ENCODE data around the gene MACROD2. TPM values are rescaled to one million over a fixed set of nuclear protein-coding genes. Genes with fewer than 3 reads are reported as not detected.
A peak's percentile ranks its signal among the peaks of the same experiment; 100 is the strongest.

Gene MACROD2
- total RNA-seq, 1 donor from 2014 or later = 1.6 TPM

DNA sequence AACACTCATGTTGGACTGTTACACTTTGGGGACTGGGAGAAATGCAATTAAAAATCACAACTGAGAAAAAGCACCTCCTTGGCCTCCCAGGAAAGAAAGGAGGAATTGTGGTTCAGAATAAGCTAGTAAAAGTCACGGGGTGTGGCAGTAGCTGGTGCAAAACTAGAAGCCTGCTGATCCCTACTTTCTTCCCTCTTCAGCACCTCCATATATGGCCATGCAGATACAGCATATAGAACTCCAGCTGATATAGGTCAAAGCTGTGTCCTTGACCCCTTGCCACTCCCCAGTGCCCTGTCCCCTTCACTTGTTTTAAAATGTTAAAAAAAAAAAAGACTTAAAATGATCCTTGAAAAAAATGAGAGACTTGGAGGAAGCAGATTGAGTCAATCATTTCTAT, 347.6 kb downstream of the MACROD2 start:
- no peak for FAIRE-seq
- Histone ChIP-seq H3K27me3 (ENCODE audit: control insufficient read depth, insufficient read depth, low read length) (no peaks in the 10 kb centered on the region), H3K36me3 (ENCODE audit: control insufficient read depth, insufficient read depth, low read length) (no peaks in the 10 kb centered on the region), H3K4me3 (ENCODE audit: low read depth, low read length) (no peak overlapping the region)
- no peak for DNase-seq (ENCODE audit: low read depth)
- TF ChIP-seq, protein P1, sequence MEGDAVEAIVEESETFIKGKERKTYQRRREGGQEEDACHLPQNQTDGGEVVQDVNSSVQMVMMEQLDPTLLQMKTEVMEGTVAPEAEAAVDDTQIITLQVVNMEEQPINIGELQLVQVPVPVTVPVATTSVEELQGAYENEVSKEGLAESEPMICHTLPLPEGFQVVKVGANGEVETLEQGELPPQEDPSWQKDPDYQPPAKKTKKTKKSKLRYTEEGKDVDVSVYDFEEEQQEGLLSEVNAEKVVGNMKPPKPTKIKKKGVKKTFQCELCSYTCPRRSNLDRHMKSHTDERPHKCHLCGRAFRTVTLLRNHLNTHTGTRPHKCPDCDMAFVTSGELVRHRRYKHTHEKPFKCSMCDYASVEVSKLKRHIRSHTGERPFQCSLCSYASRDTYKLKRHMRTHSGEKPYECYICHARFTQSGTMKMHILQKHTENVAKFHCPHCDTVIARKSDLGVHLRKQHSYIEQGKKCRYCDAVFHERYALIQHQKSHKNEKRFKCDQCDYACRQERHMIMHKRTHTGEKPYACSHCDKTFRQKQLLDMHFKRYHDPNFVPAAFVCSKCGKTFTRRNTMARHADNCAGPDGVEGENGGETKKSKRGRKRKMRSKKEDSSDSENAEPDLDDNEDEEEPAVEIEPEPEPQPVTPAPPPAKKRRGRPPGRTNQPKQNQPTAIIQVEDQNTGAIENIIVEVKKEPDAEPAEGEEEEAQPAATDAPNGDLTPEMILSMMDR (IDR thresholded peaks at IDR 0.05; ENCODE audit: insufficient read depth, low read length, severe bottlenecking) = no peak

DNA sequence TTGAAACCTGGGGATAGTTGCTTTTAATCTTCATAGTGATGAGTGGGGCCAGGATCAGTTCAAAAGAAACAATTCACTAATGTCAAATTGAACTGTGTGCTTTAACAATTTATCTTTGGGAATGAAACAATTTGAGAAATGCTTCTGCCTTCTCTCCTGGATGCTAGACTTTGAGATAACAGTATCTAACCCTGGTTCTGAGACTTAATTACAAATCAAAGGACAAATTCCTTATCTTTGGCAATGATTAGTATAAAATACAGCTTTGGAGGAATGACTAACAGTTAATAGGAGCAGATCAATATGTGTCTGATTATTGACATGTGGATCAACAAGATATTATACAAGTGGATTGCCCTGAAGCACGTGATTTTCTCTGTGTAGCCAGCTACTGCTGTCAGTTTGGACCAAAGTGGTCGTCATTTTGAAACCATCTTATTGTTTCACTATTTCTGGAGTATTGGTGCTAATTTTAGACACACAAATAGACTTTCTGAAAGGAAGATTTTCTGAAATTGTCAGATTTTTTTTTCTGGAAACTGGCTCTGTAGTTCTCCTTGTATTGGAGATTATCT, 348.3 kb downstream of the MACROD2 start:
- no peak for DNase-seq (ENCODE audit: low read depth)
- H3K36me3 ChIP-seq (ENCODE audit: control insufficient read depth, insufficient read depth, low read length) = no peaks in the 10 kb centered on the region
- no peak overlapping the region for H3K4me3 ChIP-seq (ENCODE audit: low read depth, low read length)
- no peaks in the 10 kb centered on the region for H3K27me3 ChIP-seq (ENCODE audit: control insufficient read depth, insufficient read depth, low read length)
- TF ChIP-seq, protein P1 (IDR thresholded peaks at IDR 0.05; ENCODE audit: insufficient read depth, low read length, severe bottlenecking) = no peak
- FAIRE-seq = no peak

DNA sequence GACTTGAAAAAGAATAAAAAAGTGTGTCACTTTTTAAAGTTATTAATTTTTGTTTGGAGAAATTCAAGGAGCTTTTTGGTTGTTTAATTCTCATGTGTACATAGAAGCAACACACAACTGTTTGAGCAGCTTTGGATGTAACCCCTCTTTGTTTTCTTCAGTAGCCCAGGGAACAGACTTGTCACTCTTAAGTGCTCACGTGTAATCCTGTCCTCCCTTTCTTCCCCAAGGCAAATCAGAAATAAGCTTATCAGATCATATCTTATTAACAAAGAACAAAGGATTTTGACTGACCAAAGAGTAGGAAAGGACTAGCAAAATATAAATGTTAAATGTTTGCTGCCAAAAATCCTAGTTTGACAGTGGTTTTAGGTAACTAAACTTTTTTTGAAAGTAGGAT, 349.4 kb downstream of the MACROD2 start:
- Histone ChIP-seq H3K36me3 (ENCODE audit: control insufficient read depth, insufficient read depth, low read length) (no peaks in the 10 kb centered on the region), H3K4me3 (ENCODE audit: low read depth, low read length) (no peak overlapping the region), H3K27me3 (ENCODE audit: control insufficient read depth, insufficient read depth, low read length) (no peaks in the 10 kb centered on the region)
- DNase-seq (ENCODE audit: low read depth) (no peak), FAIRE-seq (no peak)
- TF ChIP-seq, protein P1 (IDR thresholded peaks at IDR 0.05; ENCODE audit: insufficient read depth, low read length, severe bottlenecking) = no peak

DNA sequence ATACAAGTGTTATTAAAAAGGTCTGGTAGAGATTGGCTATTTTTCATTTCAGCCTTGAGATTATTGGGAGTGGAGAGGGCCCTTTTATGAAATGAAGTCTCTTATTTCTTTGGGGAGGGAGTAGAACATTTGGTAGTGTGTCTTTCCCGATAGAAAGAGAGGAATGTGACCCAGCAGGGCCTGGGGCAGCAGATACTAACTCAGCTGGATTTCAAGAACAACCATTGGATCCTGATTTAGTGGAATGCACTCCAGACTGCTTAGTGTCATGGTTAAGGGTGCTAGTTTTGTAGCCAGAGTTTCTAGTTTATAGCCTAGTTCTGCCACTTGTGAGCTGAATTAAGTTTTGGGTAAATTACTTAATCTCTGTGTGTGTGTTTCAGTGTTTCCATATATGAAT, 360.5 kb downstream of the MACROD2 start:
- no peaks in the 10 kb centered on the region for H3K36me3 ChIP-seq (ENCODE audit: control insufficient read depth, insufficient read depth, low read length)
- H3K27me3 ChIP-seq (ENCODE audit: control insufficient read depth, insufficient read depth, low read length) = no peaks in the 10 kb centered on the region
- DNase-seq (ENCODE audit: low read depth) = no peak
- TF ChIP-seq, protein P1 (IDR thresholded peaks at IDR 0.05; ENCODE audit: insufficient read depth, low read length, severe bottlenecking) = no peak
- no peak overlapping the region for H3K4me3 ChIP-seq (ENCODE audit: low read depth, low read length)
- FAIRE-seq = no peak

DNA sequence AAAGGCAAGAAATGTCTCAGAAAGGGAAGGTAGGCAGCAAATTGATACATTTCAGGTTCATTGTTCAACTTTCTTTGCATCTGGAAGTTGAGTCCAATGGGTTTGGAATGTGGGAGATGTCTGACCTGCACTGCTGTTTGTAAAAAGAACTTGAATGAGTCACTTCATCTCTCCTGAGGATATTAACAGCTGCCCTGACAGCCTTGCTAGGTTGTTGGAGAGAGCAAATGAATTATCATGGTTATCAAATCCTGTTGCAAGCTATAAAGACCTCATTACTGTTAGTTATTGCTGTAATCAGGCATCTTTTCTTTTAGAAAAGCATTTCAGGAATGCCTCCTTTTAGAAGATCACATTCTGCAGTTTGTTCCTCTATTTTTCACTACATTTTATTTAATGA, 365.1 kb downstream of the MACROD2 start:
- H3K27me3 ChIP-seq (ENCODE audit: control insufficient read depth, insufficient read depth, low read length) = no peaks in the 10 kb centered on the region
- no peak for FAIRE-seq
- peak; percentile 46 for DNase-seq (ENCODE audit: low read depth)
- H3K36me3 ChIP-seq (ENCODE audit: control insufficient read depth, insufficient read depth, low read length) = no peaks in the 10 kb centered on the region
- TF ChIP-seq, protein P1 (IDR thresholded peaks at IDR 0.05; ENCODE audit: insufficient read depth, low read length, severe bottlenecking) = no peak
- H3K4me3 ChIP-seq (ENCODE audit: low read depth, low read length) = no peak overlapping the region

All from bronchial epithelial cell (primary cell).